Loucy (cell line): ENCODE measurements around the gene MARCHF9.

ENCODE experiments used
- CTCF ChIP-seq: fragments of 200-600 bp; sonication (generic); conservative IDR thresholded peaks from 2 replicates; pipeline ENCODE4 v1.5.1; 2014; ENCODE audit warnings: mild to moderate bottlenecking, antibody characterized with exemption, low read length
- EZH2phosphoT487 ChIP-seq: fragments of 200-600 bp; IDR thresholded peaks from 2 replicates; pipeline ENCODE4 v1.6.1; 2018; ENCODE audit warnings: antibody characterized with exemption, mild to moderate bottlenecking, moderate library complexity, borderline replicate concordance

- no peak for TF ChIP-seq CTCF
- TF ChIP-seq EZH2phosphoT487, result no peak
These were observed 53.4 kb downstream of the MARCHF9 start for GRCh38 chr12:57808351-57808750.
